ENCODE measurements around the gene GOSR2.

GRCh38 chr17:46876353-46876887, 46.5 kb upstream of the GOSR2 start:
- peak; percentile 44 to 72 for TF ChIP-seq CTCF (conservative IDR thresholded peaks at IDR 0.05 in 1 of 2, IDR thresholded peaks at IDR 0.05 in 1 of 2; ENCODE audit: extremely low read depth in 1 of 2, insufficient read depth in 1 of 2, low read depth in 1 of 2, low read length in 2 of 2)
- no peak for TF ChIP-seq EZH2 (IDR thresholded peaks at IDR 0.05; ENCODE audit: borderline replicate concordance, low read length)

Measured in mammary epithelial cell (primary cell).